Type B pancreatic cell (in vitro differentiated cells): ENCODE results near the gene TNFAIP3. TPM values are rescaled to one million over a fixed set of nuclear protein-coding genes. Genes with fewer than 3 reads are reported as not detected.

Experiments used
- DNase-seq: peaks from one replicate; pipeline ENCODE4 v3.0.0; 2021; ENCODE audit warnings: mixed read lengths; ENCODE audit not compliant: unreplicated experiment; ENCODE audit errors: extremely low spot score
- H3K27ac Mint-ChIP-seq: 2 replicates; pipeline ENCODE4 v1.8.0; 2021; ENCODE audit warnings: mild to moderate bottlenecking, mixed read lengths
- H3K27me3 Mint-ChIP-seq: 2 replicates; pipeline ENCODE4 v1.8.0; 2021; ENCODE audit warnings: mixed read lengths
- H3K36me3 Mint-ChIP-seq: 2 replicates; pipeline ENCODE4 v1.8.0; 2021; ENCODE audit warnings: mixed read lengths
- H3K4me1 Mint-ChIP-seq: one replicate; pipeline ENCODE4 v1.8.0; 2021; ENCODE audit warnings: mixed read lengths; ENCODE audit not compliant: unreplicated experiment
- H3K4me3 Mint-ChIP-seq: 2 replicates; pipeline ENCODE4 v1.8.0; 2021; ENCODE audit warnings: mild to moderate bottlenecking, mixed read lengths
- H3K9me3 Mint-ChIP-seq: 2 replicates; pipeline ENCODE4 v1.8.0; 2021; ENCODE audit warnings: mixed read lengths
- total RNA-seq: library from RNA; stranded (reverse); gene quantifications from 2 replicates; pipeline ENCODE4 v1.2.1, GENCODE V29; 2021; ENCODE audit warnings: low replicate concordance
- TF ChIP-seq, protein P1 (sequence below): fragments of 200-600 bp; sonication (generic); conservative IDR thresholded peaks from 2 replicates; pipeline ENCODE4 v1.5.0; 2021; ENCODE audit warnings: antibody characterized with exemption, mild to moderate bottlenecking

The TNFAIP3 gene
- total RNA-seq, 1 donor from 2014 or later = 15.2 TPM

- H3K4me3 Mint-ChIP-seq = no peak overlapping the region
- H3K4me1 Mint-ChIP-seq = peaks cover 3% of the 10 kb centered on the region
- no peak overlapping the region for H3K27ac Mint-ChIP-seq
- DNase-seq = no peak
- no peaks in the 10 kb centered on the region for H3K9me3 Mint-ChIP-seq
- no peaks in the 10 kb centered on the region for H3K36me3 Mint-ChIP-seq
- TF ChIP-seq, protein P1, sequence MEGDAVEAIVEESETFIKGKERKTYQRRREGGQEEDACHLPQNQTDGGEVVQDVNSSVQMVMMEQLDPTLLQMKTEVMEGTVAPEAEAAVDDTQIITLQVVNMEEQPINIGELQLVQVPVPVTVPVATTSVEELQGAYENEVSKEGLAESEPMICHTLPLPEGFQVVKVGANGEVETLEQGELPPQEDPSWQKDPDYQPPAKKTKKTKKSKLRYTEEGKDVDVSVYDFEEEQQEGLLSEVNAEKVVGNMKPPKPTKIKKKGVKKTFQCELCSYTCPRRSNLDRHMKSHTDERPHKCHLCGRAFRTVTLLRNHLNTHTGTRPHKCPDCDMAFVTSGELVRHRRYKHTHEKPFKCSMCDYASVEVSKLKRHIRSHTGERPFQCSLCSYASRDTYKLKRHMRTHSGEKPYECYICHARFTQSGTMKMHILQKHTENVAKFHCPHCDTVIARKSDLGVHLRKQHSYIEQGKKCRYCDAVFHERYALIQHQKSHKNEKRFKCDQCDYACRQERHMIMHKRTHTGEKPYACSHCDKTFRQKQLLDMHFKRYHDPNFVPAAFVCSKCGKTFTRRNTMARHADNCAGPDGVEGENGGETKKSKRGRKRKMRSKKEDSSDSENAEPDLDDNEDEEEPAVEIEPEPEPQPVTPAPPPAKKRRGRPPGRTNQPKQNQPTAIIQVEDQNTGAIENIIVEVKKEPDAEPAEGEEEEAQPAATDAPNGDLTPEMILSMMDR = no peak
- H3K27me3 Mint-ChIP-seq = no peaks in the 10 kb centered on the region
Observed at GRCh38 chr6:137849181-137849980, 17.7 kb upstream of the TNFAIP3 start.

DNA sequence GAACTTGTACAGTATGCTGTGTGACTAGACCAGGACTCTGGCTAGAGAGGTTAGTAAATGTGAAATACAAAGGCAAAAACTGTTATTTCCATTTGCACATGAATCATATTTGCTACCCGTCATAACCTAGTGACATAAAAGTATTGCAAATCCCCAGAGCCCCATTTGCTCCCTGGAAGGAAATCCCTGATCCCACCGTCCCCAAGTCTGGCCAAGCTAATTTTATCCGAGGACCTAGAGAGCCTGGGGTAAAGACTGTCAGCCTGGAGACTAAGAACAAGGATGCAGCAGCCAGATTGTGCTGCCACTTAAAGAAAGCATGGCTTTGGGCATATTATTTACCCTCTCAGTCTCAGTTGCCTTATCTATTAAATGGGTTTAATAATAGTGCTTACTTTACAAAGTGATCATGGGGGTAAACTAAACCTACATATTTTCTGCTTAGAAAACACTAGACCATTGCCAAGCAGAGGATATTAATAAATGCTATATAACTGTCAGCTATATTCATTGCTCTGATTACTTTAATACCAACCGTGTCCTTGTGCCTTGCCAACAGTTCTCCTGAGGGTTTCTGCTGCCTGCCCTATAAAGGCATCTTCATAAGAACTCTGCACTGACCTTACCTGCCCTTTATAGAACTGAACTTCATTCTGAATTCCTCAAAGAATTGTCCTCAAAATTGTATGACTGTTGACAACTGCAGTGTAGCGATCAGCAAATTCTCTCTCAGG is 16.9 kb upstream of the TNFAIP3 start:
- peaks cover 3% of the 10 kb centered on the region for H3K4me1 Mint-ChIP-seq
- H3K4me3 Mint-ChIP-seq = no peak overlapping the region
- DNase-seq = no peak
- no peaks in the 10 kb centered on the region for H3K36me3 Mint-ChIP-seq
- no peaks in the 10 kb centered on the region for H3K27me3 Mint-ChIP-seq
- no peak overlapping the region for H3K27ac Mint-ChIP-seq
- H3K9me3 Mint-ChIP-seq = no peaks in the 10 kb centered on the region
- TF ChIP-seq, protein P1 = no peak

DNA sequence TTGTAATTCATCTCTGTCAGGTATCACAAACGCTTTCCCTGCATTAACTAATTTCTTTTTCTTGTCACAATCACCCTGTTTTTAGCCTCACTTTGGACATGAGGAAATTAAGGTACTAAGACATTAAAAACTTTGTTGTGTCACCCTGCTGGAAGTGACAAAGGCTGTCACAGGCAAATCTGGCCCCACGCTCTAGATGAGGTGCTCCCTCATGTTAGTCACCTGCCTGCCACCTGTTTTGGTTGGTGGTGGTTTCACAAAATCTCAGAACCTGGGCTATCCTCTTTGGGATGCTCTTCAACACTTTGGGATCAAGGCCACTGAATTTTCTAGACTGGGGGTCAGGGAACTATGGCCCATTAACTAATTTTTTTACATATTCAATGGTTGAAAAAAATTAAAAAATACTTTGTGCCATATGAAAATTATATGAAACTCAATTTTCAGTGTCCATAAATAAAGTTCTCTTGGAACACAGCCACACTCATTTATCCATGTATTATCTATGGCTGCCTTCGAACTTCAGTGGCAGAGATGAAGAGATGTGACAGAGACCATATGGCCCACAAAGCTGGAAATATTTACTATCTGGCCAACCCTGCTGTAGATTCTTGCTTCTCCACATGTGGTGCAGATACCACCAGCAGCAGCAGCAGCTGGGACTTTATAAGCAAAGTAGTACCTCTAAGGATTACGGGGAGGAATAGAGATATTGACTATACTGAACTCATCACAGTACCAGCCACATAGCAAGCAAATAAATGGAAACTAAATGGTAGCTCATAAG is 16.1 kb upstream of the TNFAIP3 start:
- no peaks in the 10 kb centered on the region for H3K36me3 Mint-ChIP-seq
- TF ChIP-seq, protein P1 = no peak
- peaks cover 4% of the 10 kb centered on the region for H3K9me3 Mint-ChIP-seq
- H3K27me3 Mint-ChIP-seq = no peaks in the 10 kb centered on the region
- no peak overlapping the region for H3K27ac Mint-ChIP-seq
- no peak overlapping the region for H3K4me3 Mint-ChIP-seq
- no peak for DNase-seq
- H3K4me1 Mint-ChIP-seq = peaks cover 3% of the 10 kb centered on the region

GRCh38 chr6:137851669-137852068 is 15.4 kb upstream of the TNFAIP3 start:
- Mint-ChIP-seq H3K27ac (peak overlapping the region; percentile 16), H3K9me3 (peaks cover 4% of the 10 kb centered on the region), H3K27me3 (no peaks in the 10 kb centered on the region), H3K4me1 (peaks cover 3% of the 10 kb centered on the region), H3K36me3 (no peaks in the 10 kb centered on the region), H3K4me3 (no peak overlapping the region)
- TF ChIP-seq, protein P1 = no peak
- no peak for DNase-seq

- no peak for DNase-seq
- H3K9me3 Mint-ChIP-seq = peaks cover 4% of the 10 kb centered on the region
- H3K4me3 Mint-ChIP-seq = no peak overlapping the region
- TF ChIP-seq, protein P1 = no peak
- H3K27me3 Mint-ChIP-seq = no peaks in the 10 kb centered on the region
- peaks cover 3% of the 10 kb centered on the region for H3K4me1 Mint-ChIP-seq
- H3K36me3 Mint-ChIP-seq = no peaks in the 10 kb centered on the region
- H3K27ac Mint-ChIP-seq = peak overlapping the region; percentile 16
Observed at GRCh38 chr6:137852346-137852745, 14.7 kb upstream of the TNFAIP3 start.
